ENCODE results near the gene HDAC2. TPM values are rescaled to one million over a fixed set of nuclear protein-coding genes. Genes with fewer than 3 reads are reported as not detected.

Gene HDAC2
- total and polyA plus RNA-seq, 2 donors (not counting 1 experiment from before 2014, with no cell fraction given): 30.8 to 58.3 TPM

- ATAC-seq (ENCODE audit: low read depth) (peak; percentile 79), DNase-seq (peak; percentile 52)
- Histone ChIP-seq H3K4me3 (ENCODE audit: control extremely low read depth in 1 of 5, extremely low read depth in 1 of 5, insufficient read depth in 1 of 5, low read depth in 2 of 5, low read length in 4 of 5) (no peak overlapping the region), H3K4me2 (replicated peaks; ENCODE audit: low read depth, low read length, poor library complexity, severe bottlenecking) (peak overlapping the region; percentile 29), H3K9ac (ENCODE audit: low read length) (no peak overlapping the region), H3K27ac (ENCODE audit: low read length in 2 of 2) (no peak overlapping the region), H3K4me1 (ENCODE audit: control insufficient read depth in 2 of 2, insufficient read depth in 2 of 2, low read length in 2 of 2) (peaks cover 9 to 14% of the 10 kb centered on the region in 2 donors), H4K20me1 (ENCODE audit: control insufficient read depth, insufficient read depth, low read length, poor library complexity, severe bottlenecking) (no peaks in the 10 kb centered on the region), H3K9me3 (ENCODE audit: control extremely low read depth in 1 of 3, control insufficient read depth in 2 of 3, insufficient read depth in 1 of 3, low read length in 2 of 3) (no peaks in the 10 kb centered on the region), H3K36me3 (replicated peaks in 1 of 2; ENCODE audit: control extremely low read depth in 1 of 2, control insufficient read depth in 1 of 2, extremely low read depth in 1 of 2, insufficient read depth in 2 of 2, low read length in 1 of 2) (no peaks in the 10 kb centered on the region), H3K79me2 (ENCODE audit: control insufficient read depth, insufficient read depth, low read length) (no peaks in the 10 kb centered on the region), H2AFZ (ENCODE audit: insufficient read depth, low read depth, low read length, poor library complexity, severe bottlenecking) (no peak overlapping the region), H3K27me3 (replicated peaks in 1 of 4; ENCODE audit: control extremely low read depth in 1 of 4, control insufficient read depth in 3 of 4, insufficient read depth in 4 of 4, low read length in 3 of 4) (no peaks in the 10 kb centered on the region)
- TF ChIP-seq EZH2 (IDR thresholded peaks at IDR 0.05; ENCODE audit: borderline replicate concordance, insufficient read depth, low read depth, low read length, poor library complexity, severe bottlenecking): no peak
- TF ChIP-seq, protein P1, sequence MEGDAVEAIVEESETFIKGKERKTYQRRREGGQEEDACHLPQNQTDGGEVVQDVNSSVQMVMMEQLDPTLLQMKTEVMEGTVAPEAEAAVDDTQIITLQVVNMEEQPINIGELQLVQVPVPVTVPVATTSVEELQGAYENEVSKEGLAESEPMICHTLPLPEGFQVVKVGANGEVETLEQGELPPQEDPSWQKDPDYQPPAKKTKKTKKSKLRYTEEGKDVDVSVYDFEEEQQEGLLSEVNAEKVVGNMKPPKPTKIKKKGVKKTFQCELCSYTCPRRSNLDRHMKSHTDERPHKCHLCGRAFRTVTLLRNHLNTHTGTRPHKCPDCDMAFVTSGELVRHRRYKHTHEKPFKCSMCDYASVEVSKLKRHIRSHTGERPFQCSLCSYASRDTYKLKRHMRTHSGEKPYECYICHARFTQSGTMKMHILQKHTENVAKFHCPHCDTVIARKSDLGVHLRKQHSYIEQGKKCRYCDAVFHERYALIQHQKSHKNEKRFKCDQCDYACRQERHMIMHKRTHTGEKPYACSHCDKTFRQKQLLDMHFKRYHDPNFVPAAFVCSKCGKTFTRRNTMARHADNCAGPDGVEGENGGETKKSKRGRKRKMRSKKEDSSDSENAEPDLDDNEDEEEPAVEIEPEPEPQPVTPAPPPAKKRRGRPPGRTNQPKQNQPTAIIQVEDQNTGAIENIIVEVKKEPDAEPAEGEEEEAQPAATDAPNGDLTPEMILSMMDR (IDR thresholded peaks at IDR 0.05): no peak
- ChIA-PET POLR2A (interaction anchor here (0.7 kb wide), 1 partner anchor 56 kb away, joined by 5 read pairs; no protein-coding TSS in a partner anchor), CTCF (interaction anchor here (0.7 to 1.9 kb wide), 5 partner anchors 9 to 1791 kb away, joined by 3 to 4 read pairs (median 3); partner anchors contain the start of gene HDAC2)
- intact Hi-C loops (cut with micrococcal nuclease): no loop called here
- Mint-ChIP-seq H3K9me3 (ENCODE audit: insufficient read depth) (no peaks in the 10 kb centered on the region), H3K4me3 (no peak overlapping the region), H3K4me1 (peaks cover 14% of the 10 kb centered on the region), H3K27me3 (no peaks in the 10 kb centered on the region), H3K27ac (no peak overlapping the region)
- no CpG with 5 or more reads among the region's 1 CpG for WGBS (ENCODE audit: insufficient coverage)
Observed at GRCh38 chr6:113979937-113980336, 9.0 kb upstream of the HDAC2 start.

DNA sequence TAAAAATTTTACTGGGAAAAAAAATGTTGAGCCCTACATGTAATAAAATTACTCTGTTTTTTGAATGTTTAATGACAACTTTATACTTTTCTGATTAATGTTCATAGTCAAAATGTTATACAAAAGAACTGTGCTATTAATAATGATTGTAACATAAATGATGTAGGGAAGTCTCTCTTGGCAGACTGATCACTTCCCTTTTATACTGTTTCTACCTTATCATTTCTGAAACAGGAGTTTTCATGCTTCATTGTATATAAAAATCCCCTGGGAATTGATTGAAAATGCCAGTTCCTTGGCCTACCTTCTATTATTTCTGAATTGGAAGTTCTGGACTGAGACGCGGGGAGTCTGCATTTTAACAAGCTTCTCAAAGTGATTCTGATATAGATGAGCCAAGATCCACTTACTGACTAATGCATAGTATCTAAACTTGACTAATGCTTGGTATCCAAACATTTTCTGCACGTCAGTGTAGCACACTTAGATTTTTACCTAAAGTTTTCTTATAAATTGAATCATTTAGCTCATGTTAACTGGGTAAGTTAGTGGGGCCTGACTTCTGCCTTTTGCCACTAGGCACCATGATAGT lies 7.2 kb upstream of the HDAC2 start:
- DNase-seq: peak; percentile 24
- intact Hi-C loops (cut with micrococcal nuclease): no loop called here
- CTCF ChIA-PET: no interaction called here
- Histone ChIP-seq H3K27me3 (replicated peaks in 1 of 4; ENCODE audit: control extremely low read depth in 1 of 4, control insufficient read depth in 3 of 4, insufficient read depth in 4 of 4, low read length in 3 of 4) (no peaks in the 10 kb centered on the region), H2AFZ (ENCODE audit: insufficient read depth, low read depth, low read length, poor library complexity, severe bottlenecking) (no peak overlapping the region), H3K79me2 (ENCODE audit: control insufficient read depth, insufficient read depth, low read length) (no peaks in the 10 kb centered on the region), H3K36me3 (replicated peaks in 1 of 2; ENCODE audit: control extremely low read depth in 1 of 2, control insufficient read depth in 1 of 2, extremely low read depth in 1 of 2, insufficient read depth in 2 of 2, low read length in 1 of 2) (no peaks in the 10 kb centered on the region), H3K4me3 (ENCODE audit: control extremely low read depth in 1 of 5, extremely low read depth in 1 of 5, insufficient read depth in 1 of 5, low read depth in 2 of 5, low read length in 4 of 5) (no peak overlapping the region), H3K4me1 (ENCODE audit: control insufficient read depth in 2 of 2, insufficient read depth in 2 of 2, low read length in 2 of 2) (peaks cover 9 to 14% of the 10 kb centered on the region in 2 donors), H3K4me2 (replicated peaks; ENCODE audit: low read depth, low read length, poor library complexity, severe bottlenecking) (no peak overlapping the region), H3K27ac (ENCODE audit: low read length in 2 of 2) (no peak overlapping the region), H3K9ac (ENCODE audit: low read length) (no peak overlapping the region), H4K20me1 (ENCODE audit: control insufficient read depth, insufficient read depth, low read length, poor library complexity, severe bottlenecking) (no peaks in the 10 kb centered on the region), H3K9me3 (ENCODE audit: control extremely low read depth in 1 of 3, control insufficient read depth in 2 of 3, insufficient read depth in 1 of 3, low read length in 2 of 3) (no peaks in the 10 kb centered on the region)
- Mint-ChIP-seq H3K9me3 (ENCODE audit: insufficient read depth) (no peaks in the 10 kb centered on the region), H3K4me1 (peaks cover 14% of the 10 kb centered on the region), H3K4me3 (no peak overlapping the region), H3K27me3 (no peaks in the 10 kb centered on the region), H3K27ac (no peak overlapping the region)
- TF ChIP-seq, protein P1 (IDR thresholded peaks at IDR 0.05): no peak
- no peak for TF ChIP-seq EZH2 (IDR thresholded peaks at IDR 0.05; ENCODE audit: borderline replicate concordance, insufficient read depth, low read depth, low read length, poor library complexity, severe bottlenecking)
- POLR2A ChIA-PET: no interaction called here
- ATAC-seq (ENCODE audit: low read depth): no peak
- WGBS (ENCODE audit: insufficient coverage): no CpG with 5 or more reads among the region's 3 CpGs
